Stimulated activated CD4-positive, alpha-beta T cell treated with anti-CD3 and anti-CD28 coated beads, TNF-alpha, amount 100 ng/mL, for 24 hours (primary cell): ENCODE data around the gene ITSN2.

Experiments
- DNase-seq, 3 experiments: peaks; one replicate each; pipeline ENCODE4 v3.0.0-alpha.2; 2020; ENCODE audit warnings: low read depth in 3 of 3

Gene ITSN2

DNA sequence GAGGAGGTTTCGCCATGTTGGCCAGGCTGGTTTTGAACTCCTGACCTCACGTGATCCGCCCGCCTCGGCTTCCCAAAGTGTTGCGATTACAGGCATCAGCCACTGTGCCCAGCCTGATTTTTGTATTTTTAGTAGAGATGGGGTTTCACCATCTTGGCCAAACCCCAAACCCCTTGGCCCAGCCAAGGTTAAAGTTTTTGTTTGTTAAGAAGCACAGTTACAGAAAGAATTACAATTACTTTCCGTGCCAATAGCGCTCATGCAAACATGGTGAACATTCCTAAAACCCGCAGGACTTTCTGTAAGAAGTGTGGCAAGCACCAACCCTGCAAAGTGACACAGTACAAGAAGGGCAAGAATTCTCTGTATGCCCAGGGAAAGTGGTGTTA, 26.1 kb downstream of the ITSN2 start:
- DNase-seq, result no peak

DNA sequence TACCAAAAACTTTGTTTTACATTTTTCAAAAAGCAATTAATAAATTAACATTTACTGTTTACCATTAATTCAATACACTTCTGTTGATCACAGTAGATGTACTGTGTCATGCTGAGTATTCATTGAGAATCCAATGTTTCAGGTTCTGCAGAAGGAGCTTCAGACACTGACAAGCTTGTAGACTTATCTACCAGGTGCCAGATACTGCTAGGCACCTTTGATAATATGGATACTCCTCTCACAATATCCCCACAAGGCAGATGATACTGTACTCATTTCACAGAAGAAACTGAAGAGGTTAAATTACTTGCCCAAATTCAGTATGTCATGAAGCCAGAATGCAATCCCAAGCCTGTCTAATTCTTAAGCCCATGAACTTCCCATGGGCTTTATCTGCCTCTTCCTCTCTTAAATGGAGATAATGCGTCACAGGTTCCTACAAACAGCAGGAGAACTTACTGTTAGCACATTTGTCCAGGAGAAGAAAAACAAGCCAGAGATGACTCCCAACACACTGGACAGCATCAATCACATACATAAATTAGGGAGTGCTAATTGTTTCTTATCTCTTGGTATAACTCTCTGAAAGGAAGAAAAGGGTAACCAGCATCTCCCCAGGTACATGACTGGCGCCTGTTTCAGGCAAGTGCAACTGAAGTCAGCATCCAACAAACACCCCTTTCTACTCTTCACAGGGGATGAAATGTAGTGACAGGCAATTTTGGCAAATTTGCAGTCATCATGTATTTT, 27.4 kb downstream of the ITSN2 start:
- no peak for DNase-seq

- DNase-seq, result no peak
Observed at GRCh38 chr2:24330161-24330560, 30.2 kb downstream of the ITSN2 start.

DNA sequence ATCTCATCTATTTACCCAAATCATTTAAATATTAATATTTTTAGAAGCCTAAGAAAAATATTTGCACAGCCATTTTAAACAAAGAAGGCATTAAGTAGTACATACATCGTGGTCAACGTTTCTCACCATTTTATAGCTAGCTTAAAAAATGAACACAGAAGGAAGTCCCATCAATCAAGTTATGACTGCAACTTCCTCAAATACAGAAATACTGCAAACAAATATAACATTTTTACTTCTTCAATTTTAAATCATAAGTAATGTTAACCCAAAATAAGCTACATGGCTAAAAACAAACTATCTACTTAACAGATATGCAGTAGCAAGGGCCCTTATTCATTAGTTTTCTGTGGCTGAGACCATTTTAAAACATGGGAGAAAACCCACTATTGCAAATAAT, 30.6 kb downstream of the ITSN2 start:
- no peak for DNase-seq

DNA sequence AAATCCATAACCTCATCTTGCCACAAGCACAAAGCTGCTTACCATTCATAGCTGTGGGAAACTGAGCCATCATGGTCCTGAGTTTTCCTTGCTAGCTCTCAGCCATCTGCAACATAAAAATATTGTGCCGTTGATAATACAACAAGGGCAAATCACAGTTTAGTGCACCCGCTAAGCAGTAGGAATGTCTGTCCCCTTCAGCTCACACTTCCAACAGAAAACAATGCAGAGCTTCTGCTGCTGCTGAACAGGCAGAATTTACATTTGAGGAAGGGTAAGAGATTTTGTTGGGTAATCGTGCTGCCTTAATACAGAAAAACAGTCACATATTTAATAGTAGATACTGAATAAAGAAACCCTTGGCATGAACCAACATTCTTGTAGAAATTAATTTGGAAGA, 32.3 kb downstream of the ITSN2 start:
- DNase-seq, result no peak

DNA sequence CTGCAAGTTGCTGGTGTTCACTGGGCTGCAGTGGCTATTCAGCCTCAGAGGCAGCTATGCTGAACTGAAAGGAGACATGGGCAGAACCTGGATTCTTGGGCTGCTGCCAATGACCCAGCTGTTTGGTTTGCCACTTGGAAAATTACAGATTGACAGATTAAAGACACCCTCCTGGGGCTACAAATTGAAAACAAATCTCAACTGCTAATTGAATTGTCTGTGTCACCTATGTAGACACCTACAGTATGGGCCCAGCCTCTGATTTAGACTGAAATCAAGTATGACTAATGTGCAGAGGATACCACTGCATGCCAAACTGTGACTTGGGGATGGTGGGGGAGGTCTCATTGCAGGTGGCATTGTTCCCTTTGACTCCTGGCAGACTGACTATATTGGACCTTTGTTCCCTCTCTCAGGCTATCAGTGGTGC, 42.8 kb downstream of the ITSN2 start:
- no peak for DNase-seq

- DNase-seq, result no peak
Observed at GRCh38 chr2:24315669-24316068, 44.7 kb downstream of the ITSN2 start.

DNA sequence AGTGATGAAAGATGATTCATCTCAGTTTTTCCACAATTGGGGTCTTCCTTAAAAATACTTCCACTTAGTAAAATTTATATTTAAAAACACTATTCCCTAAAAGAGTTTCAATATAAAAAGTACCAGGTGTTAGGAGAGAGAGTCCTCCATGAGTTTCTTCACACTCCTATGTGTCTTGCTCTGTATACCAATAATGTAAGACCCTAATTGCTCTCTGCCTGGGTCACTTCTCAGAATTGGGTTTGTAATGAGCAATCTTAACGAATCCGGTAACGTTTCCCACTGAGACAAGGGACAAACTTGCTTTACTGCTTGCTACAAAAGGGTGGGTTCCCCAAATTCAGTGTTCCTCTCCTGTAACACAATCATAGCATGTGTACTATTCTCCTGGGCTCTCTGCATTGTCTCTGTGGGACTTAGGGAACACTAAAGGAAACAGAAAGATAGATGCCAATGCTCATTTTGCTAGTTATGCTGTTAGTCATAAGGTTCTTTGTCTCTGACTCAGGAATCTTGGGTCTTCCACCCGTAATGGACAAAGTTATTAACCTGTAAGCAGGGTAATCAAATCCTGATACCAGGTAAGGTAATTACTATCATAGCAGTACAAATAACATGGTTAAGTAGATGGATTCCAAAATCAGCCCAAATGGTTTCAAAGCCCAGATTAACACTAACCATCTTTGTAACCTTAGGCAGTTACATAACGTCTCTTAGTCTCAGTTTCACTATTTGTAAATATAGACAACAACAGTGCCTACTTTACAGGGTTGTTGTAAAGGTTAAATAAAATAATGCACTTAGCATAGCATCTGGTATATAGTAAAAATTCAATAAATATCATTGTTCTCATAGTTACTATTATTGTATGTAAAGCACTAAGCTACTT, 46.3 kb downstream of the ITSN2 start:
- DNase-seq, result no peak

DNA sequence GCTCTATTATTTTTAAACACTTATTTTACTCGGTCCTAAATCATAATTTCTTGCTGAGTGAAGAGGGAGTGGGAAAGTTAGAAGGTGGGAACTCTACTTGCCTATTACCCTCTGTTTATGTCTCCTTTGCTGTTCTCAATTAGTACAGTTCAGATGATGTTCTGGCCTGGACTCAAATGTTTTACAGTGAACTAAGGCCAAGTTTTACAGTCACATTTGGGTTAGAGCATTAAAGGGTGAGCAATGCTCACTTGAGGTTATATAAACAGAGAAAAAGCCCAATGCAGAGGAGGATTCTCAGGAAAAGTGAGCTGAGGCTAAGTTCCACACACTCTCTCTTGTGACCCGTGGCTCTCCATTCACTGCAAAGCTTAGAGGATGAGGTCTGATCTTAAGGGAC, 52.4 kb downstream of the ITSN2 start:
- no peak for DNase-seq

DNA sequence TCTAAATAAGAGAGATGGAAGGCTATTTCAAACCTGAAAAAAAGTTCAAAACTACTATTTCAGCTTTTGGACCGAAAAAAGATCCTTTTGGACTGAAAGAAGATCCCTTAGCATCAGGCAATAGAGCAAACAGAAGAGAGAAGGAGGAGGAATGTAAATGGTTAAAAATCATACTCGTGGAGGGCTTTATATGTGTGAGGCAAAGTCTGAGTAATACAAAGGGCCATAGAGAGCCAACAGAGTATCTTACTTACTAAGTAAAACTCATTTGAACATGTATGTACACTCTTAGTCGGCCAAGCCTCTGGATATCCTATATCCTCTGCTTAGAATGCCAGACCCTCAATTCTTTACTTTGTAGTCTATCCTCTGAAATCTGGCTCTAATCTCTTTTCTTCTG, 55.7 kb downstream of the ITSN2 start:
- no peak for DNase-seq

GRCh38 chr2:24304098-24304497, 56.2 kb downstream of the ITSN2 start:
- no peak for DNase-seq

- DNase-seq, result no peak
Observed at GRCh38 chr2:24301599-24301998, 58.7 kb downstream of the ITSN2 start.

DNA sequence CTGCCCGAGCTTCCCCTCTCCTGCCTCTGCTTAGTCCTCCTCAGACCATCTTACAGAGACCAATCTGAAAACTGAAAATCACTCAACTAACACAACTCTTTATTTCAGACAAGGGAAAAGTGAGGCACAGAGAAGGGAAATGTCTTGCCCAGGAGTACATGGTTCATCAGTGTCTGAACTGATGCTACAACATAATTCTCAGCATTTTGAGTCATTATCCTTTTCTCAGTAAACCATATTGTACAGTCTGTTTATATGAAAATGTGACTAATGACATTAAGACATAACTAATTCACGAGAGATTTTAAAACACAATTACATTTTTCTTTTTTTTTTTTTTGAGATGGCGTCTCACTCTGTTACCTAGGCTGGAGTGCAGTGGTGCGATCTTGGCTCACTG, 62.7 kb downstream of the ITSN2 start:
- DNase-seq, result no peak

DNA sequence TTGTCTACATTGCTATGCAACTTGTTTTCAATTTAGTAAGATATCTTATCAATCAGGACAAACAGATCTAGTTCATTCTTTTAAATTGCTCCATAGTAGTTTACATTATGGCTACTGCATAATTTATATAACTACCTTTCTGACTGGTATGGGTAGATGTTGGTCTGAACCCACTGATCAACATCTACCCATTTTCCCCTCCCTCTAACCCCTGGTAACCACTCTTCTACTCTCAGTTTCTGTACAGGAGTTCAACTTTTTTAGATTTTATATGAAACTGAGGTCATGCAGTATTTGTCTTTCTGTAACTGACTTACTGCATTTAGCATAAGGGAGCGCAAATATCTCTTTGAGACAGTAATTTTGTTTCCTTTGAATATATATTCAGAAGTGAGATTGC, 73.2 kb downstream of the ITSN2 start:
- DNase-seq, result no peak

DNA sequence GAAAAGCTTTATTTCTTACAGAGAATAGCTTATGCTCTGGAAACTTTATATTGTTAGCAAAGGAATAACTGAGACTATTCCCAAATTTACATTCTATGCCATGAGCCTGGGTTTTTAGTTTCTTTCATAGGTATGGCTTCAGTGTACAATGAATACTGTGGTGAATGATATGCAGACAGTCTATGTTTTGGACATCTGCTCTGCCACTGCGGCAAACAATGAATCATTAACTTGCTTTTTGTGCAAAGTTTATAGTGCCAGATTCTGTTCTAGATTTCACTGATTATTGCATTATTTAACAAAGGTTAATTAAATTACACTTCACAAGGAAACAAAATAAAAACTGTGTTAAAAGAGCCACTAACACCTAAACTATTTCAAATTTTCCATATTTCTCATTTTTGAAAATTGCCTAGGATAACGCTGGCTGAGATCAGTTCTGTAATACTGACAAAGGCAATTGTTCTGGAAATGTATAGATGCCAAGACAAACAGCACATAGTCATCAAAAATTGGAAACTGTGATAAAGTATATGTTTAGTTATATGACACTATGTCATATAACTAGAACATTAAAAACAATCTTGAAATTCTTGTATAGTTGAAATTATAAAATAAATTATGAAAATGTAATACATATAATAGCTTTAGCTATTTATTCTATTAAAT, 74.7 kb downstream of the ITSN2 start:
- no peak for DNase-seq

DNA sequence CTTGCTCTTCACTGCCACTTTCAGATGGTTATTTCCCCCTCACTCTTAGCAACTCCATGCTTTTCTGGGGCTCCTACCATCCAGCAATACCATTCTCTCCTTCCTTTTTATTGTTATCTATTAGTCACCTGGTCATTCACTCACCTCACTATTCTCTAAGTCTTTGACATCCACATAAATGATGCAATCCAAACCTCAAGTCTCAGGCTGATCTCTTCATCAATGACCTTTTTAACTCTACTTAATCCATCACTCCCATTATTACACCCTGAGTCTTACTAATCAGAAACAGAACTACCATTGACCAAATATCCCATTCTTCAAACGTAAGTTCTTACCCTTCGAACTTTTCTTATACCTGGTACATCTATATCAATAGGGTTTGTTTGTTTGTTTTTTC, 79.7 kb downstream of the ITSN2 start:
- DNase-seq, result no peak

GRCh38 chr2:24280161-24280560, 80.2 kb downstream of the ITSN2 start:
- no peak for DNase-seq

DNA sequence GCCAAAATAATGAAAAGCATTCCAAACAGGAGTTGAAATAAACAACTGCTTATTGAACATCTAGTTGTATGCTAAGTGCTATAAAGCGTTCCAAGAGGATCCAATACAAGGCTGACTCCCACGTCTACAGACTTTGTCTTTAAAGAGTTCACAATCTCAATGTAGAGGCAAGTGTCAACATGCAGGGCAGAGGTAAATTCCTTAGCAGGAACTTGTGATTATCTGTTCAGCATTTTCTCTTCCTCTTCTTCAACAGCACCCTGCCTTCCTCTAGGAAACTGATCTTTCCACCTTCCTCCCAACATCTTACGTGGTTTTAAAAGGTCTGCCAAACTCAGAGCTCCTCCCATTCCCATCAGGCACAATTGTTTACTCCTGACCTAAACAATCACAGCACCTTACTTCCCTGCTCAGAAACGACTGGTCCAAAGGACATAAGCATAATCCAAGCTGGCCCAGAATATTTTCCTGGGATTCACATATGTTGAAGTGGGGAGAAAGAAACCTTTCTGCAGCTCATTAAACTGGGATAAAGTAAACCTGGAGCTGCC, 83.9 kb downstream of the ITSN2 start:
- DNase-seq, result no peak

- no peak for DNase-seq
Observed at GRCh38 chr2:24274809-24275208, 85.5 kb downstream of the ITSN2 start.

- no peak for DNase-seq
Observed at GRCh38 chr2:24273598-24273997, 86.7 kb downstream of the ITSN2 start.

- no peak for DNase-seq
Observed at GRCh38 chr2:24272907-24273306, 87.4 kb downstream of the ITSN2 start.

DNA sequence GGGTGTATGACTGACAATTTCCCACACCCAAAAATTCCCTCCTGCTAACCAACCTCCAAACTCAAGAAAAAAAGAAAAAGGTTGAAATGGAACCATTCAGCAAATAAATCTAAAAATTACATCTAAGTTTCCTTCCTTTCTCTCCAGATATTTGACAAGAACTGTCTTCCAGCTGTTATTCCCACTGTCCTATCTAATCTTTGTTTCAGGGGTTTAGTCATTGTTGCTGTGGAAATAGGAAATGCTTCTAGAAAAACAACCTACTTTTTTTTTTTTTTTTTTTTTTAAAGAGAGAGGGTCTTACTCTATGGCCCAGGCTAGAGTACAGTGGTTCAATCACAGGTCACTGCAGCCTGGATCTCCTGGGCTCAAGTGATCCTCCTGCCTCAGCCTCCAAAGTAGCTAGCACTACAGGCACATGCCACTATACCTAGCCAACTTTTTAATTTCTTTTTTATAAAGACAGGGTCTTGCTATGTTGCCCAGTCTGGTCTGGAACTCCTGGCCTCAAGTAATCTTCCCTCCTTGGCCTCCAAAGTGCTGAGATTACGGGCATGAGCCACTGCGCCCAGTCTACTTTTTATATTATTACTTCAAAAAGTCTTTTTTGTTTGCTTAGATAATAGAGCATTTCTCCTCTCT, 88.1 kb downstream of the ITSN2 start:
- no peak for DNase-seq
